ENCODE data around the gene ZBTB45.
"Not testable (repeated sequence)": the region's sequence is repeated elsewhere in the genome, so short reads cannot be mapped to it uniquely, and the experiment has no call there.

Gene ZBTB45

GRCh38 chr19:58474997-58475713 lies 44.5 kb downstream of the ZBTB45 start:
- DNase-seq = no peak

DNA sequence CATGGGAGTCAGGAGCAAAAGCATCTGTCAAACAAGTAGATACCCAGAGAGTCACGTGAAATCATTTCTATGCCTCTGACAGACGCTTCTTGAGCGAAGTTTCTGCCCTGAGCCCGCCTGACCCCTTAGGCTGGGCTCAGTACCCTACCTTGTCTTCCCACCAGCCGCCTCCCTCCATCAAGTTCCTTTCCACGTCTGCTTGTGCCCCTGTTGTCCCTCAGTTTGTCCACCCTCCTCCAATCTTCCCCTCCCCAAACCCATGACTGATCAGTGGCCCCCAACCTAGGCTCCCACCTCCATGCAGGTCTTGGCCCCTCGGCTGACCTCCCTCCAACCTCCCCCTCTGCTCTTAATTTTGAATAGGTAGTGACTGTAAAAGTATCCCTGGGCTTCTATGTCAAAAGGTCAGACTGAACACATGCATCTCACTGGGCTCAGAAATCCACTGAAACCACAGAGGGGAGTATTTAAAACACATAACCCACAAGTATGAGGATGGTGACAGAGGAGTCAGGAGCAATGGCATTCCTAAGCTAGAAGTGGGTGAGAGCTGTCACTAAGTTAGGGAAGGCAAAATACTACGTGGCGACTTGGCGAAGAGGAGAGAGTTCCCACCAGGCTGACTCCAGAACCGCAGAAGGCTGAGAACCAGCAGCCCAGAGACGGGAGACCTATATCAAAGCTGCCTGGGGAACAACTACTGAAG lies 45.2 kb downstream of the ZBTB45 start:
- DNase-seq = no peak

GRCh38 chr19:58473775-58474174 lies 45.8 kb downstream of the ZBTB45 start:
- no peak for DNase-seq

DNA sequence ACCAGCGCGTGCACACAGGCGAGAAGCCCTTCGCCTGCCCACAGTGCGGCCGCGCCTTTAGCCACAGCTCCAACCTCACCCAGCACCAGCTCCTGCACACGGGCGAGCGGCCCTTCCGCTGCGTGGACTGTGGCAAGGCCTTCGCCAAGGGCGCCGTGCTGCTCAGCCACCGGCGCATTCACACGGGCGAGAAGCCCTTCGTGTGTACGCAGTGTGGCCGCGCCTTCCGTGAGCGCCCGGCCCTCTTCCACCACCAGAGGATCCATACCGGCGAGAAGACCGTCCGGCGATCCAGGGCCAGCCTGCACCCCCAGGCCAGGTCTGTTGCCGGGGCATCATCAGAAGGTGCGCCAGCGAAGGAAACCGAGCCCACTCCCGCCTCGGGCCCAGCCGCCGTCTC lies 47.9 kb downstream of the ZBTB45 start:
- DNase-seq = no peak

DNA sequence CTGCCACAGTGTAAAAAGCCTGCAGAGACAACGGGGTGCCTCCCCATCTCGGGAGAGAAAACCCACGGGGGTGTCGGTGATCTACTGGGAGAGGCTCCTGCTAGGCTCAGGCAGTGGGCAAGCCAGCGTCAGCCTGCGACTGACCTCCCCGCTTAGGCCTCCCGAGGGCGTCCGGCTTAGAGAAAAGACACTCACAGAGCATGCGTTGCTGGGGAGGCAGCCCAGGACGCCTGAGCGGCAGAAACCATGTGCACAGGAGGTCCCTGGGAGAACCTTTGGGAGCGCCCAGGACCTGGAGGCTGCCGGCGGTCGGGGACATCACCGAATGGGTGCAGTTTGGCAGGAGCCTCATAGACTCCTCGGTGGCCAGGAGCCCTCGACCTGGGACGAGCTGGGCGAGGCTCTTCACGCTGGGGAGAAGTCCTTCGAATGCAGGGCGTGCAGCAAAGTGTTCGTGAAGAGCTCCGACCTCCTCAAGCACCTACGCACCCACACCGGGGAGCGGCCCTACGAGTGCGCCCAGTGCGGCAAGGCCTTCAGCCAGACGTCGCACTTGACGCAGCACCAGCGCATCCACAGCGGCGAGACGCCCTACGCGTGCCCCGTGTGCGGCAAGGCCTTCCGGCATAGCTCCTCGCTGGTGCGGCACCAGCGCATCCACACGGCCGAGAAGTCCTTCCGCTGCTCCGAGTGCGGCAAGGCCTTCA lies 48.6 kb downstream of the ZBTB45 start:
- DNase-seq = not testable (repeated sequence)

DNA sequence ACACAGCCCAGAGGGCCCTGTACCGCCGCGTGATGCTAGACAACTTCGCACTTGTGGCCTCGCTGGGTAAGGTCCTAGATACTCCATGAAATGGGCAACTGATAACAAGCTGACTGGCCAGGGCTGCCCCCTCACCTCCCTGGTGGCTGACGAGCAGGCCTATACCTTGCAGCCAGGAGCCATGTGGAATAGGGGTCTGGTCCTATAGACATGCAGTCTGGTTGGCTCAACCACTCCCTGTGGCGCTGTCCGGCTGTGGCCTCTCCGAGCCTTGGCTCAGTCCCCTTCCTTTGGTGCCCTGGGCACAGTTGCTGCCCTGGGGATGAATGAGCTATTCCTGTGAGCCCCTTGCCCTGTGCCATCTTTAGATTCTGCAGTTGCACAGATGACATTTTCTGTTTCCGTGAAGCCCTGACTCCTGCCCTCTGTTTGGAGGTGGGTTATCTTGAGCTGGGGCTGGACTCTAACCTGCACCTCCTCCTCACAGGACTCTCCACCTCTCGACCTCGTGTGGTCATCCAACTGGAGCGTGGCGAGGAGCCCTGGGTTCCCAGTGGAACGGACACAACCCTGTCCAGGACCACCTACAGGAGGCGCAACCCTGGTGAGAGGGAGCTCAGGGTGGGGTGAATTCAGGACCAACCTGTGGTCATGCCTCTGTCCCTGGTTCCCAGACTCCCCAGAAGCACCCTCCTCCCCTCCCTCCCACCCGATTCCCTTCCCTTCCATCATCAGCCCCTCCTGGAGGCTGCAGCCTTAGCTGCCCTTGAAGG lies 50.2 kb downstream of the ZBTB45 start:
- DNase-seq = no peak

DNA sequence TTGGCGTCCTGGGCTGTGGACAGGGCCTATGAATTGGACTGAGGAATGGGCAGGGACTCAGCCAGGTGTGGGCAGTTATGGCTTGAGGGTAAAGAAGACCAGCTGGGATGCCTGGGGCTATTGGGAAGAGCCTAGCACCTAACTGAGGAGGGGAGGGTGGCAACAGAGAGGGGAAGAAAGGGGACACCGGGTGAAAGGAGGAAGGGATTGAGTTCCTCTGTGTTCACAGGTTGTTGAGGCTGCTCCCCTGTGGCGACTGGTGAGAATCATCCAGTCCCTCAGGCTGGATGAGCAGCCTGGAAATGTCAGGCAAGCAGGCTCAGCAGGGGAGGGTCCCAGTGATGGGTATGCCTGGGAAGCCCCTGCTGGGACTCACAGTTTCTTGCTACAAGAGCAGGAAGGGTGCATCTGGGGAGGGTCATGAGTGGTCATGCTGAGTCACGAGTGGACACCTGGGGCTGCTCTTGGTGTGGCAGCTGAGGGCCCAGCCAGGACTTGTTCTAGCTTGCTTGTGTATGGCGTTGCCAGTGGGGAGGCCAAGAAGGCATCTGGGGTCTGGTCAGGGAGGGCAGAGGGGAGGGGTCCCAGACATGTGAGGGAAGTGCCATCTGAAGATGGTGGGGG lies 51.3 kb downstream of the ZBTB45 start:
- DNase-seq = no peak

GRCh38 chr19:58466760-58467589 lies 52.6 kb downstream of the ZBTB45 start, which contains the start of gene ZNF324:
Gene ZNF324, plus strand, starts transcription at chr19:58467080. Its CDS starts 2,106 bp downstream, at chr19:58469186.
- peak; percentile 98 for DNase-seq

GRCh38 chr19:58466089-58466759 lies 53.4 kb downstream of the ZBTB45 start:
- DNase-seq = no peak

All from left hindlimb (tissue), 1 donor.